ENCODE data around the gene KHSRP. TPM values are rescaled to one million over a fixed set of nuclear protein-coding genes. Genes with fewer than 3 reads are reported as not detected.

The KHSRP gene
- total RNA-seq, 1 donor from 2014 or later: 187 TPM

- Mint-ChIP-seq H3K9me3 (ENCODE audit: low read depth) (no peaks in the 10 kb centered on the region), H3K27ac (ENCODE audit: unreplicated experiment) (peak overlapping the region; percentile 94), H3K4me1 (ENCODE audit: low read depth) (peaks cover 28% of the 10 kb centered on the region), H3K27me3 (ENCODE audit: low read depth) (no peaks in the 10 kb centered on the region), H3K4me3 (ENCODE audit: unreplicated experiment) (peak overlapping the region; percentile 90), H3K36me3 (ENCODE audit: low read depth) (peaks cover 5% of the 10 kb centered on the region)
- DNase-seq (ENCODE audit: low spot score): no peak
- TF ChIP-seq CTCF (IDR thresholded peaks at IDR 0.05): no peak
Observed at GRCh38 chr19:6393983-6394412, 30.6 kb downstream of the KHSRP start.

- peak within 1 kb of the TSS; percentile 94 for H3K27ac Mint-ChIP-seq (ENCODE audit: unreplicated experiment)
- DNase-seq (ENCODE audit: low spot score): peak; percentile 97
- peak; percentile 34 for TF ChIP-seq CTCF (IDR thresholded peaks at IDR 0.05)
- H3K36me3 Mint-ChIP-seq (ENCODE audit: low read depth): peaks cover 8% of the 10 kb centered on the region
- H3K4me1 Mint-ChIP-seq (ENCODE audit: low read depth): peaks cover 28% of the 10 kb centered on the region
- H3K27me3 Mint-ChIP-seq (ENCODE audit: low read depth): no peaks in the 10 kb centered on the region
- H3K4me3 Mint-ChIP-seq (ENCODE audit: unreplicated experiment): peak within 1 kb of the TSS; percentile 90
- H3K9me3 Mint-ChIP-seq (ENCODE audit: low read depth): no peaks in the 10 kb centered on the region
Observed at GRCh38 chr19:6393074-6393982, 31.3 kb downstream of the KHSRP start, which contains the start of gene GTF2F1. TSS of gene GTF2F1 (minus strand) at chr19:6393164. CDS start at chr19:6392995, 169 bp downstream.

- TF ChIP-seq CTCF (IDR thresholded peaks at IDR 0.05): no peak
- Mint-ChIP-seq H3K36me3 (ENCODE audit: low read depth) (peaks cover 11% of the 10 kb centered on the region), H3K4me1 (ENCODE audit: low read depth) (peaks cover 28% of the 10 kb centered on the region), H3K27me3 (ENCODE audit: low read depth) (no peaks in the 10 kb centered on the region), H3K9me3 (ENCODE audit: low read depth) (no peaks in the 10 kb centered on the region), H3K4me3 (ENCODE audit: unreplicated experiment) (peak overlapping the region; percentile 90), H3K27ac (ENCODE audit: unreplicated experiment) (peak overlapping the region; percentile 94)
- DNase-seq (ENCODE audit: low spot score): no peak
Observed at GRCh38 chr19:6392221-6393073, 32.2 kb downstream of the KHSRP start.

GRCh38 chr19:6387372-6387771 is 37.2 kb downstream of the KHSRP start:
- peaks cover 30% of the 10 kb centered on the region for H3K36me3 Mint-ChIP-seq (ENCODE audit: low read depth)
- no peak for DNase-seq (ENCODE audit: low spot score)
- no peak for TF ChIP-seq CTCF (IDR thresholded peaks at IDR 0.05)
- H3K27me3 Mint-ChIP-seq (ENCODE audit: low read depth): no peaks in the 10 kb centered on the region
- no peak overlapping the region for H3K27ac Mint-ChIP-seq (ENCODE audit: unreplicated experiment)
- H3K9me3 Mint-ChIP-seq (ENCODE audit: low read depth): no peaks in the 10 kb centered on the region
- H3K4me1 Mint-ChIP-seq (ENCODE audit: low read depth): peaks cover 12% of the 10 kb centered on the region
- no peak overlapping the region for H3K4me3 Mint-ChIP-seq (ENCODE audit: unreplicated experiment)

- Mint-ChIP-seq H3K27me3 (ENCODE audit: low read depth) (no peaks in the 10 kb centered on the region), H3K27ac (ENCODE audit: unreplicated experiment) (no peak overlapping the region), H3K36me3 (ENCODE audit: low read depth) (peaks cover 41% of the 10 kb centered on the region), H3K4me3 (ENCODE audit: unreplicated experiment) (no peak overlapping the region), H3K4me1 (ENCODE audit: low read depth) (no peaks in the 10 kb centered on the region), H3K9me3 (ENCODE audit: low read depth) (peaks cover 3% of the 10 kb centered on the region)
- TF ChIP-seq CTCF (IDR thresholded peaks at IDR 0.05): no peak
- DNase-seq (ENCODE audit: low spot score): no peak
Observed at GRCh38 chr19:6384381-6384780, 40.2 kb downstream of the KHSRP start.
